Measurements from ENCODE around the gene TNP1.

DNA sequence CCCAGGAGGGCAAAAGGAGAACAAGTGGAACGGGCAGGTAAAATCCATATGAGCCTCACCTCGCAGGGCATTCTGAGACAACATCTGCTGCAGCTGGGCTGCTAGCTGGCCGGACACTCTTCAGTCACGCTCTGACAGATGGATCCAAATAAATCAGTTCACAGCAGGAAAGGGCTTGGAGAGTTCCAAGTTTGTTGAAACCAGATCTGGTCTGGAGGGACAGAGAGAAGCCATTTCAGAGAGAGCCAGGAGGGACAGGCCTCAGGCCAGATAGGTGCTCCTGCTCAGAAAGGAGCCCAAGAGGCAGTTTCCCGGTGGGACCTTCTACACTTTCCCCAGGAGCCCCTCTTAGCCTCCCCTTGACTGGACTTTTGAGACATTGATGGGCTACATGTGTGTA, 28.2 kb upstream of the TNP1 start:
- TF ChIP-seq, protein P1, sequence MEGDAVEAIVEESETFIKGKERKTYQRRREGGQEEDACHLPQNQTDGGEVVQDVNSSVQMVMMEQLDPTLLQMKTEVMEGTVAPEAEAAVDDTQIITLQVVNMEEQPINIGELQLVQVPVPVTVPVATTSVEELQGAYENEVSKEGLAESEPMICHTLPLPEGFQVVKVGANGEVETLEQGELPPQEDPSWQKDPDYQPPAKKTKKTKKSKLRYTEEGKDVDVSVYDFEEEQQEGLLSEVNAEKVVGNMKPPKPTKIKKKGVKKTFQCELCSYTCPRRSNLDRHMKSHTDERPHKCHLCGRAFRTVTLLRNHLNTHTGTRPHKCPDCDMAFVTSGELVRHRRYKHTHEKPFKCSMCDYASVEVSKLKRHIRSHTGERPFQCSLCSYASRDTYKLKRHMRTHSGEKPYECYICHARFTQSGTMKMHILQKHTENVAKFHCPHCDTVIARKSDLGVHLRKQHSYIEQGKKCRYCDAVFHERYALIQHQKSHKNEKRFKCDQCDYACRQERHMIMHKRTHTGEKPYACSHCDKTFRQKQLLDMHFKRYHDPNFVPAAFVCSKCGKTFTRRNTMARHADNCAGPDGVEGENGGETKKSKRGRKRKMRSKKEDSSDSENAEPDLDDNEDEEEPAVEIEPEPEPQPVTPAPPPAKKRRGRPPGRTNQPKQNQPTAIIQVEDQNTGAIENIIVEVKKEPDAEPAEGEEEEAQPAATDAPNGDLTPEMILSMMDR (IDR thresholded peaks at IDR 0.05 in 4 of 5, conservative IDR thresholded peaks at IDR 0.05 in 1 of 5) = no peak
- TF ChIP-seq POLR2A (IDR thresholded peaks at IDR 0.05) = peak in 1 of 2 donors; percentile 33
